Effector CD8-positive, alpha-beta T cell (primary cell): ENCODE measurements around the gene PKN2.

ENCODE experiments used
- DNase-seq: peaks from one replicate; lab custom pipeline; 2025; lab: John Stamatoyannopoulos, UW

PKN2 gene

GRCh38 chr1:88735382-88735781 is 51.3 kb downstream of the PKN2 start:
- DNase-seq, result no peak

- DNase-seq, result no peak
These were observed 51.8 kb downstream of the PKN2 start for GRCh38 chr1:88735909-88736308.

- DNase-seq, result no peak
These were observed 52.7 kb downstream of the PKN2 start for GRCh38 chr1:88736633-88737248.

- no peak for DNase-seq
These were observed 53.4 kb downstream of the PKN2 start for GRCh38 chr1:88737338-88737927.

- no peak for DNase-seq
These were observed 56.7 kb downstream of the PKN2 start for GRCh38 chr1:88740784-88741183.

GRCh38 chr1:88741413-88741812 is 57.3 kb downstream of the PKN2 start:
- DNase-seq, result no peak

- DNase-seq, result no peak
These were observed 58.5 kb downstream of the PKN2 start for GRCh38 chr1:88742531-88742930.

GRCh38 chr1:88744142-88744541 is 60.1 kb downstream of the PKN2 start:
- DNase-seq, result no peak

- no peak for DNase-seq
These were observed 62.8 kb downstream of the PKN2 start for GRCh38 chr1:88746916-88747315.

GRCh38 chr1:88751714-88752113 is 67.6 kb downstream of the PKN2 start:
- DNase-seq, result no peak

GRCh38 chr1:88753506-88753905 is 69.4 kb downstream of the PKN2 start:
- no peak for DNase-seq

- DNase-seq, result no peak
These were observed 79.8 kb downstream of the PKN2 start for GRCh38 chr1:88763649-88764406.

- DNase-seq, result no peak
These were observed 84.1 kb downstream of the PKN2 start for GRCh38 chr1:88768187-88768586.

- no peak for DNase-seq
These were observed 84.7 kb downstream of the PKN2 start for GRCh38 chr1:88768816-88769215.

- DNase-seq, result no peak
These were observed 89.6 kb downstream of the PKN2 start for GRCh38 chr1:88773540-88774150.

GRCh38 chr1:88774151-88774556 is 90.1 kb downstream of the PKN2 start:
- no peak for DNase-seq

- no peak for DNase-seq
These were observed 93.6 kb downstream of the PKN2 start for GRCh38 chr1:88777604-88778149.

GRCh38 chr1:88779880-88780279 is 95.8 kb downstream of the PKN2 start:
- no peak for DNase-seq

GRCh38 chr1:88780485-88780884 is 96.4 kb downstream of the PKN2 start:
- no peak for DNase-seq

- no peak for DNase-seq
These were observed 99.1 kb downstream of the PKN2 start for GRCh38 chr1:88783145-88783544.

- DNase-seq, result no peak
These were observed 100.5 kb downstream of the PKN2 start for GRCh38 chr1:88784551-88784950.

GRCh38 chr1:88787023-88787903 is 103.2 kb downstream of the PKN2 start:
- no peak for DNase-seq
